Measurements from ENCODE around the gene TBCC.

GRCh38 chr6:42761287-42762067, 15.6 kb upstream of the TBCC start:
- no peak for TF ChIP-seq POLR2AphosphoS5 (IDR thresholded peaks at IDR 0.05; ENCODE audit: low read depth, low read length)
- TF ChIP-seq SIN3A (IDR thresholded peaks at IDR 0.05; ENCODE audit: borderline replicate concordance, insufficient read depth, low read length), result no peak

Measured in PFSK-1 (cell line).